ENCODE measurements around the gene ZPR1.
"Not testable (repeated sequence)": the region's sequence is repeated elsewhere in the genome, so short reads cannot be mapped to it uniquely, and the experiment has no call there.

Gene ZPR1

GRCh38 chr11:116823031-116823843 lies 35.4 kb upstream of the ZPR1 start, which contains the start of gene APOA4:
TSS of gene APOA4 (minus strand) at chr11:116823304. CDS start at chr11:116823191, 113 bp downstream.
- no peak for DNase-seq

- no peak for DNase-seq
Observed at GRCh38 chr11:116822575-116822974, 34.8 kb upstream of the ZPR1 start.

GRCh38 chr11:116821050-116821918 lies 33.5 kb upstream of the ZPR1 start:
- DNase-seq = no peak

DNA sequence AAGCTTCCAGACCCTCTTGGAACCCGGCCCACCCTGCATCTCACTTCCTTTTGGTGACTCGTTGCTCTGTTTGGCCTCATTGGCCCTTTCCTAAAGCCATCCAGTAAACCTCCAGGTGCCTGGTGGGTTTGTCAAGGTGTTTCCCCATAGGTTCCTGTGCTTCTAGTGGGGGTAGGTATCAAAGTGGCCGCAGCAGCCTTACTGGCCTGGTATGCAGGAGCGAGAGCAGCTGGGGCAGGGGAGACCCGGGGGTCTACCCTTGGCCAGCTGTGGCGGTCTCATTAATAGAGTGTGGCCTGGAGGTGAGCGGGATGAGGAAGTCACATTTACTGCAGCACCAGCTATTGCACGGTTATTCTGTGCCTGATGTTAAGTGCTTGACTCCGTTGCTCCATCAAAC lies 31.2 kb upstream of the ZPR1 start:
- DNase-seq = no peak

GRCh38 chr11:116814502-116814901 lies 26.7 kb upstream of the ZPR1 start:
- DNase-seq = no peak

GRCh38 chr11:116813781-116814471 lies 26.1 kb upstream of the ZPR1 start:
- no peak for DNase-seq

GRCh38 chr11:116813170-116813569 lies 25.3 kb upstream of the ZPR1 start:
- DNase-seq = no peak

DNA sequence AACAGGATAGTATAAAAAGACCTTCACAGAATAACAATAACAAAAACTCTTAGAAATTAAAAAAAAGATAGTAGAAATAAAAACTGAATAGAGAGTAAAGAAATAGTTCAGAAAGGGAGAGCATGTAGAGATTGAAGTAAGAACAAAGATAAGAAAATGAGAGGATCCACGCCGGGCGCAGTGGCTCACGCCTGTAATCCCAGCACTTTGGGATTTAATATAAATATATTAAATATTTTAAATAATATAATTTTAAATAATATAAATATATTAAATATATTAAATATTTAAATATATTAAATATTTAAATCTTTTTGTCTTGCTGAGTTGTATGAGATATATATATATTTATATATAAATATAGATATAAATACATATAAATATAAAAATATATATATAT lies 24.3 kb upstream of the ZPR1 start:
- DNase-seq = no peak

DNA sequence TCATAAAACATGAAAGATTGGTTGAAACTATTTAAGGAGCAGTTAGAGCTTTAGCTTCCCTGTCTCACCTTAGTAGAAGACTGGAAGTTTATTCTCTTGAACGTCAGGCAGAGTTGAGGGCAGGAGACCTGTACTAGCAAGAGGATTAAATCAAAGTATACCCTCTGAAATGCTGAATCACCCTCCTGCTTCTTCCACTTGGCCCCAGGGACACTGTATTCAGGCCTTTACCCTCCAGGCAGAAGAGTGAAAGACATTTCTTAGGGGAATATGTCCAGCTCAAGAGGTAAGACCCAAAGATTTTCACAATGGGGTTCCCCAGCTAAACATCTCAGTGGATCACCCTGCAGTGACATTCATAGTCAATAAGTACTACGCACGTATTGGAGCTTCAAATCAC lies 23.4 kb upstream of the ZPR1 start:
- no peak for DNase-seq

DNA sequence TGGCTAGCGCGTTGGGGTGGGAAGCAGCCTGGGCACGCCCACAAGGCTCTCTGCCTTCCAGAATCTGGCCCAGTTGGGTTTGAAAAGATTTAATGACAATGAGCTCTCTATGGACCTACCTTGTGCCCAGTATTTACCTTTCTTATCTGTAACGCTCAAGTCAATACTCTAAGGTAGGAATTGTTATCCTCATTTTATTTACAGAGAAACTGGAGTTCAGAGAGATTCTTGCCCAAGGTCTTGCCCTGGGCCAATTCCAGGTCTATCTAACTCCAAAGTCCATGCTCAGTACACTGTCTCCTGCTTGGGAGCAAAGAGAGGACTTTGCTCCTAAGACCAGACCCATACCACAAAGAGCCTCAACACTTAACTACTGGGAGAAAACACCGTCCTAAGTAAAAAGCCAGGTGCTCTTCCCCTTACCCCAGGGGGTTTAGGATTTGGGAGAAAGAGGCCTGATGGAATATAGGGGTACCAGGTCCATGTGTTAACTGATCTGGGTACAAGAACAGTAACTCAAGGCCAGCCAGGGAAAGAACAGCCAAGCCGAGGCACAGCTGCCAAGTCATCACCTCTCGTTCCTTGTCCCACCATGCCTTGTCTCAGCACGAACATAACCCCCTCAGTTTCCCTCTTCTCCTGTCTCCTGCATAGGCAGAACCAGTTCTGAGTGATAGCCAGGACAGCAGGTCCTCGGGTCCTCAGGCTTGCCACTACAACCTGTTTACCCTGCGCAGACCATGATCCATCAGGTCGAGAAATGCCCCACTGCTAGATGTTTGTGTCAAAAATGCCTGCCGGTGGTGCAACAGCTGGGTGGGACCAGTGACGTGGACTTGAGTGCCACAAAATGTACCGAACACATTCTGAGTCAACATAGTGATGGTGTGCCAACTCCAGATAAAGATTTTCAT lies 20.7 kb upstream of the ZPR1 start:
- no peak for DNase-seq

GRCh38 chr11:116807601-116808261 lies 19.9 kb upstream of the ZPR1 start:
- no peak for DNase-seq

- no peak for DNase-seq
Observed at GRCh38 chr11:116804001-116804400, 16.2 kb upstream of the ZPR1 start.

DNA sequence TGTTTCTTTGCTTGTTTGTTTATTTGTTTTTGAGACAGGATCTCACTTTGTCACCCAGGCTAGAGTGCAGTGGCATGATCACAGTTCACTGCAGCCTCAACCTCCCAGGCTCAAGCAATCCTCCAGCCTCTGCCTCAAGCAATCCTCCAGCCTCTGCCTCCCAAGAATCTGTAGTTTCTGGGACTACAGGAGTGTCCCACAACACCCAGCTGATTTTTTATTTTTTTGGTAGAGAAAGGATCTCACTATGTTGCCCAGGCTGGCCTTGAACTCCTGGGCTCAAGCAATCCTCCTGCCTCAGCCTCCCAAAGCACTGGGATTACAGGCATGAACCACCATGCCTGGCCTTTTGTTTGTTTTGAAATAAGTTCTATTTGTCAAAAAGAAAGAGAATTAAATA lies 13.8 kb upstream of the ZPR1 start:
- DNase-seq = not testable (repeated sequence)

DNA sequence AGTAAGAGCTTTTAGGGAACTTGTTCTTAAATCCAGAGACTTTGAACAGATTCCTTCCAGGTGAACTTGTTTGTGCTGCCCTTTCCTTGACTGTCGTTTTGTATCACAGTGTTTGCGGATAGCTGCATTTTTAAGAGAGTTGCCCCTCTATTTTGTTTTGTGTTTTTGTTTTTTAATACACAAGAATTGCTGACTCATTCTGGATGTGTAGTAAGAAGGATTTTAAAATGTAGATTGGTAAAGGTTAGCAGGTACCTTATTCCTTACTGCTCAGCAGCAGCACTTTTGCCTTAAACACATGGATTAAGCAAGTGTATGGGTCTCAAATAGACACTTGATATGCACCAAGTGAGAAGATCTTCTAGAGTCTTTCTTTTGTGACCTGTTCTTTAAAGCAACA lies 12.8 kb upstream of the ZPR1 start:
- no peak for DNase-seq

GRCh38 chr11:116798368-116798767 lies 10.5 kb upstream of the ZPR1 start:
- DNase-seq = no peak

GRCh38 chr11:116797816-116798215 lies 10.0 kb upstream of the ZPR1 start:
- no peak for DNase-seq

DNA sequence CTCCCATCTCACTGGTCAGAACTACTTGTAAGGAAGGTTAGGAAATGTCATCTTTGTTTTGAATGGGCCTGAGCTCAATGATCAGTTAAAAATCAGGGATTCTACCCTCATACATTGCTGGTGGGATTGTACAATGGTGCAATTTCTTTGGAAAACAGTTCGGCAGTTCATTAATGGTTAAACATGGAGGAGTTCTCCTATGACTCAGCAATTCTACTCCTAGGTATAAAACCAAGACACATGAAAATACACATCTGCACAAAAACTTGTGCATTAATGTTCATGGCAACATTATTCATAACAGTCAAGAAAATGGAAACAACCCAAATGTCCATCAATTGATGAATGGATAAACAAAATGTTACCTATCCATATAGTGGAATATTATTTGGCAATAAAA lies 8.7 kb upstream of the ZPR1 start:
- DNase-seq = no peak

- no peak for DNase-seq
Observed at GRCh38 chr11:116794851-116795250, 7.0 kb upstream of the ZPR1 start.

DNA sequence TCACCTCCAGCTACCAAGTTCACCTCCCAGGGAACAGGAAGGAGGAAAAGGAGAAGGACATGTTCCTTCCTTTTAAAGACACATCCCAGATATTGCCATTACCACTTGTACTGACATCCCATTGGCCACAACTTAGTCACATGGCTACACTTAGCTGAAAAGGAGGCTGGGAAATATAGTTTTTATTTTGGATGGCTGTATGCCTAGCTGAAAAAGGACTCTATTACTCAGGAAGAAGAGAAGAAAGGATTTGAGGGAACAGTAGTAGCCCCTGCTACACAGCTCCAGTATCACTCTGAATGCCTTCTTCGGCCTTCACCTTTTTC lies 5.9 kb upstream of the ZPR1 start:
- DNase-seq = no peak

- no peak for DNase-seq
Observed at GRCh38 chr11:116792869-116793771, 5.3 kb upstream of the ZPR1 start.
